Central memory CD4-positive, alpha-beta T cell (primary cell): ENCODE measurements around the gene SLC47A1.
"Not testable (repeated sequence)": the region's sequence is repeated elsewhere in the genome, so short reads cannot be mapped to it uniquely, and the experiment has no call there.

Source experiments
- DNase-seq: peaks from one replicate; pipeline ENCODE4 v3.0.0; 2022
- total RNA-seq, 3 experiments: gene quantifications; one replicate each; lab custom pipeline; 2026; lab: John Stamatoyannopoulos, UW

Gene SLC47A1
- total RNA-seq = 0 to 0.05 (median 0.04) reads per million in 3 experiments

DNA sequence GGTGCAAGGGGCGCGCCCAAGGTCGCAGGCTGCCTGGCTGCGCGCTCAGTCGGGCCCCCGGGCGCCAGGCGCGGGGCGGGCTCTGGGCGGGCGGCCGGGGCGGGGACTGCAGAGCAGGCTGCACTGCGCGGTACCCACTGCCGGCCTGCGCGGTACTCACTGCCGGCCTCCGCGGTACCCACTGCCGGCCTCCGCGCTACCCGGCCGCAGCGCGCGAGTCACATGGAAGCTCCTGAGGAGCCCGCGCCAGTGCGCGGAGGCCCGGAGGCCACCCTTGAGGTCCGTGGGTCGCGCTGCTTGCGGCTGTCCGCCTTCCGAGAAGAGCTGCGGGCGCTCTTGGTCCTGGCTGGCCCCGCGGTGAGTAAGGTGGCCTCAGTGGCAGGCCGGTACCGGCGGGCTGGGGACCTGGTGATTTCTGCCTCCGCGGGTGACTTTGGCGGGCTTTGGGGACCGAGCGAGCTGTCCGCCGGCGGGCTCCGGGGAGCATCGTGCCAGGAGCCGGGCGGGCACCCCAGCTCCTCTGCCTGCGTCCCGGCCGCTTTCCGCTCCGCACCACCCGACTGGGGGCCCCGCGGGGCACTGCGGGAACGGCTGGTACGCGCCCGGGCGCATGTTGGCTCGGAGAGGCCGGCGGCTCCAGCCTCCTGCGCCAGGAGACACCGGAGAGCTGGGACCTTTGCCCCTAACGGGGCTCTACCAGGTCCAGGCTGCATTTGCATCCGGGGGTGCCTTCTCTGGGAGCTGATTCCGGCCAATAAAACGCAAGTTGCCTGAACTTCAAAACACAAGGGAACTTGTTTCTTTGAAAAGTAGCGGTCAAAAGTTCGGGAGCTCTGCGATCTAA is at the start of gene SLC47A1:
TSS of gene SLC47A1 (plus strand) at position 137 of the 844 bp plus-strand sequence. CDS start at position 223, 86 bp downstream.
- no peak for DNase-seq

DNA sequence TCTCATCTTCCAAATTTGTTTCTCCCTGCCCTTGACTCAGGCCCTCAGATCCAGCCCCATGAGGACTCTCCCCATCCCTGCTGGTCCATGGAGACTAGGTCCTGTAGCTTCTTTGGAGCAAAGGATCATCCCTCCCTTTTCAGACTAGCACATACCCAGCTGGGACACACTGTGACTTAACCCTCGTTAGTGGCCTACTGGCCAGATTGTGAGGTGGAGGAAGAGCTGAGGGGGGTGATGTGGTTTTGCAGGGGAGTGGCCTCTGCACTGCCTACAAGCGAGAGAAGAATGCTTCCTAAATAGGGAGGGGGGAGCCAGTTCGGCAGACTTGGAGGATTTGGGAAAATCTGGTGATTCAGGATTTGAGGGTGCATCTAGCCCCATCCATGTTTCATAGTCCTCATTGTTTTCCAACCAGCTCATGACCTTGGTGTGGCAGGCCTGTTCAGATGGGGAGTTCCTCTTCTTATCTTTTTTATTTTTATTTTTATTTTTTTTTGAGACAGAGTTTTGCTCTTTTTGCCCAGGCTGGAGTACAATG is 47.8 kb upstream of the SLC47A1 start:
- no peak for DNase-seq

DNA sequence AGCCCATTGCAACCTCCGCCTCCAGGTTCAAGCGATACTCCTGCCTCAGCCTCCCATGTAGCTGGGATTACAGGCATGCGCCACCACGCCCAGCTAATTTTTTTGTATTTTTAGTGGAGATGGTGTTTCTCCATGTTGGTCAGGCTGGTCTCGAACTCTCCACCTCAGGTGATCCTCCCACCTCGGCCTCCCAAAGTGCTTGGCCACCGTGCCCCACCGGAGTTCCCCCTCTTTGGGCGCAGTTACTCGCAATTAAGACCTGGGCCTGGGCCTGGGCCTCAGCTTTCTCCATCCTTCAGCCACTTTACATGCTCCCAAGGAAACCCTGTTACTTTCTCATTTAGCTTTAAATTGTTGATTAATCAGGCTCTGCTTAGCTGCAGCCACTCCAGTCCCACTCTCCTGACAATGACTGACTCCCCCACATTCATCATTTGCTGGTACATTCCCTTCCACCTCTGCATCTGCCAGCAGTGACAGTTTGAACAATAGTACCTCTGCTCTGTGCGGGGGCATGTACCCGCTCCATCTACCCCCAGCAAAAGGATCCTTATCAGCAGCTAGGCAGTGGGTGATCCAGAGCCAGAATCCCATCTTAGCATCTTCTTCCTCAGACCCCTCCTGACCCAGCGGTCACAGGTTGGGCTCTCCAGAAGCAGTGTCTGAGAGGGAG is 47.2 kb upstream of the SLC47A1 start:
- DNase-seq = no peak

GRCh38 chr17:19487024-19487600 is 46.5 kb upstream of the SLC47A1 start:
- DNase-seq = no peak

DNA sequence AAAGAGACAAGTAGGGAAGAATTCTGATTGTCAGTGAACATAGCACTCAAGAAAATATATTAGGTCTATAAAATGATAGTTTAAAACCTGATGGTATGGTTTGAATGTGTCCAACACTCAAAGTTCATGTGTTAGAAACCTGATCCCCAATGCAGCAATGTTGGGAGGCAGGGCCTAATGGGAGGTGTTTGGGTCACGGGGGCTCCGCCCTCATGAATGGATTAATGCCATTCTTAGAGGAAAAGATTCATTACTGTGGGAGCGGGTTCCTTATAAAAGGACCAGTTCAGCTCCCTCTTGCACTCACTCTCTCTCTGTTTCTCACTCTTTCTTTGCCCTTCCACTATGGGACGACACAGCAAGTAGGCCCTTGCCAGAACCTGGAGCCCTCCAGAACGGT is 41.5 kb upstream of the SLC47A1 start:
- DNase-seq = no peak

GRCh38 chr17:19494961-19495806 is 38.5 kb upstream of the SLC47A1 start:
- DNase-seq = no peak

- DNase-seq = no peak
Observed at GRCh38 chr17:19495828-19496528, 37.7 kb upstream of the SLC47A1 start.

GRCh38 chr17:19497624-19498023 is 36.0 kb upstream of the SLC47A1 start:
- no peak for DNase-seq

DNA sequence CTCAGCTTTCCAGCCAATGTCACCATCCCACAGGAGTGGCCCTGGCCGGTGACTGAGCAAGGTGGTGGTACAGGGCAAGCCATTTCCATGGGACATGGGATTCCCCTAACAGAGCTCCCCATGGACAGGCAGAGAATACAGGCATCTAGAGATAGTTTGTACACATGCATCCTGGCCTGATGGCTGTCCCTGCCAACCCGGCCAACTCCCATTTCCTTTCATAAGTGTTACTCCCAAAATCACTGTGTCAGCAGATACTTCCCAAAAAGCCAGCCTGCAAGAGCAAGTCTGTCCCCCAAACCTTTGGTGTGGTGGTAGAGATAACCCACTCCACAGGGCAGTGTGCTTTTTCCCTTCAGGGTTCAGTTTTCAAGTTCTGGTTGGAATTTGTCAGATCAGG is 32.4 kb upstream of the SLC47A1 start:
- no peak for DNase-seq

- peak; percentile 32 for DNase-seq
Observed at GRCh38 chr17:19502517-19502916, 31.1 kb upstream of the SLC47A1 start.

GRCh38 chr17:19505561-19505960 is 28.1 kb upstream of the SLC47A1 start:
- DNase-seq = not testable (repeated sequence)

DNA sequence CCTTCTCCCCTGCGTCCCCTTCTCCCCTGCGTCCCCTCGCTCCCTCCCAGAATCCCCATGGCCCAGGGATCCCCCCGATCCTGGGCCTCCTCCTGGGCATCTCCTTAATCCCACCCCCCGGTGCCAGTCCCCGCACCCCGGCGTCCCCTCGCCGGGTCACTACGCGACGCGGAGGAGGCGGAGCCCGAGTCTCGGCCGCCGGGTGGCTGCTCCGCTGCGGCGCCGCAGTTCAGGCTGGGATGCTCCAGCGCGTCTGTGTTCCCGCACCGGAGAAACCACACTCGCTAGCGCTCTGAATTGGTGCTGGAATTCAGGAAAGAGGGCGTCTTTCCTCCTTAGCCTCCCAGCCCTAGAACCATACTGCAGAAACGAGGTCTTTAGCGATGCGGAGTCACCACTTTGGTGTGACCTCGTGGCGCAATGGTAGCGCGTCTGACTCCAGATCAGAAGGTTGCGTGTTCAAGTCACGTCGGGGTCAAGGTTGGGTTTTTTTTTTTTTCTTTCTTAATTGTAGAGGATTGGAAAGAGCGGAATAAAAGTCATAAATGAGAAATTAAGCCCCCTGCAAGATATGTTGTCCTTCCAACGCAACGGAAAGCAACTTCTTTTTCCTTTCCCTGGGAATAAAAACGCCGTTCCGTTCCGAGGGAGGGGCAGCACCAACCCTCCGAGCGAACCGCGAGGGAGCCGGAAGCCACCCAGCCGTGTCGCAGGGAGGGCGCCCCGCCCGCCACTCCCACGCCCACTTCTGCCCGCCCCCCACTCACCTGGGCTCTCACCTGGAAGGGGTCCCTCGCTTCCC is 25.7 kb upstream of the SLC47A1 start:
- DNase-seq = peak; percentile 85

DNA sequence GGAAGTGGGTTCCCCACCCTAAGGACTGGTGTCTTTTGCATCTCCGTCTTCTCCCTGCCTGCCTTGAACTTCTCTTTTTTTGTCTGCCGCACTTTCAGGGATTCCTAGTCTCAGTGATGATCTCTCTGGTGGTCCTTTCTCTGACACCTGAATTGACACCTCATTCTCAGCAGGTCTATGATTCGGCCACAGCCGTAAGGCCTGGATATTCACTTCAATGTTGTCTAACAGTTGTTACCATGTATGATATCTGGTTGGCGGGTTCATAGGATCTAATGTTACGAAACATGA is 25.1 kb upstream of the SLC47A1 start:
- DNase-seq = no peak

DNA sequence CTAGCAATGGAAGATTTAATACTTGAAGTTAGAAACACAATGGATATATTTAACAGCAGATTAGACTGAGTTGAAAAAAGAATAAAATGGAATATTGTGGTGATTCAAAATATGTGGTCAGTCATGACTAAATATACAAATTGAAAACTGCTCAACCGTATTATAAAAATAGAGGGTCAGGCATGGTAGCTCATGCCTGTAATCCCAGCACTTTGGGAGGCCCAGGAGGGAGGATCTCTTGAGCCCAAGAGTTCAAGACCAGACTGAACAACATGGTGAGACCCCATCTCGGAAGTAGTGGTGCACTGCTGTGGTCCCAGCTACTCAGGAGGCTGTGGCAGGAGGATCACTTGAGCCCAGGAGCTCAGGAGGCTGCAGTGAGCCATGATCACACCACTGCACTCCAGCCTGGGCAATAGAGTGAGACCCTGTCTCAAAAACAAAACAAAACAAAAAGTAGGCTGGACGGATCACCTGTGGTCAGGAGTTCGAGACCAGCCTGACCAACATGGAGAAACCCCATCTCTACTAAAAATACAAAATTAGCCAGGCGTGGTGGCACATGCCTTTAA is 24.3 kb upstream of the SLC47A1 start:
- not testable (repeated sequence) for DNase-seq

DNA sequence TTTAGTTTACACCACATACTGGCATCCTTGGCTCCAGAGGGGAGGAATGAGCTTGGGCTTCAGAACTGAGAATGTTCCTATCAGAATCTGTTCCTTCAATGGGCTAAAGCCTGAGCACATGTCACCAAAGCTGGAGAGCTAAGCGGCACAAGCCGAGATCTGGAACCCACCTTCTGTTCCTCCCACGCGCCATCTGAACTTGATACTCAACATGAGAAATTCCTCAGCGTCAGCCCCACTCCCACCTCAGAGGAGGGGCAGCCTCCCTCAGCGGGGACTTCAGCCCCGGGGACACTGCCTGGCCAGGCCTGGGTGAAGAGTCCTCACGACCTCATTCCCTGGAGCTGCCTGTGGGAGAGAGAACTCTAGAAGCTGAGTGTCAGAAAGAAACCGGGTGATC is 22.8 kb upstream of the SLC47A1 start:
- DNase-seq = no peak

DNA sequence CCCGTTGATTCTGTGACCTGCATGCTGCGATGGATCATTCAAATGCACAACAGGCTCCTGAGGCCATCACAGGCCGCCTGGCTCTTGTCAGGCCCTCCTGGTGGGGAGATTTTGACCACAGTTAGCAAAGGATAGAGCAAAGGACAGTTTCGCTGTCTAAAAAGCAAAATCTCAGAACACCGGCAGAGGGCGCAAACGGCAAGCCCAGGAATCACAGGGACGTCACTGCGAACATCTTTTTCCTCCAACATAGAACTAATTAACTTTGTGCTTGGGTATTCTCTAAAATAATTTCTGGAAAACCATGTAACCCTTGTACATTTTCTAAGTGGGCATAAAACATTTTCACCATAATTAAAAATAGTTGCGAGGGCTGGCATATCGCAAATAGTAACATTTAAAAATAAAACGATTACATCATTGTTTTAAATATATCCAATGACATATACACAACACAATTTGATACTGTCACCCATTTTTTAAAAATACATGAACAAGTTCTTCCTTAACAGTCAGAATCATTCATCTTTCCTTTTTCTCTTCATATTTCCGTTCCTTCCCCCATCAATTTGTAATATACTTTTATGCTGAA is 19.7 kb upstream of the SLC47A1 start:
- peak; percentile 52 for DNase-seq

DNA sequence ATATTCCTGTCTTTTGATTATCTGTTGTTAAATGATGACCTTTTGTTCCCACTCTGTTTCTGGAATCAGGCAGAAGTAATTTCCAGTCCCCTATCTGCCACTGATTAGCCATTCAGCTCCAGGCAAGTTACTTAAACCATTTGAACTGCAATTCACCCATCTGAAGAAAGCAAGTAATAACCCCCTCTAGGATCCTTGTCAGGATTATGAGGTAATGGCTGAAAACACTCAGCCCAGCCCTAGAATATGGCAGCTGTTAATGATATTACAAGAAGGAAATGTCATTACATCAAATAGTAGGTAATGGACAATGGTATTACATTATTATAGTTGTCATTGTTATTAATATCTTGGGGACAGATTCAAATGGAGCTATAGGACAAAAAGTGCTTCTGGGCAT is 16.0 kb upstream of the SLC47A1 start:
- DNase-seq = no peak

- DNase-seq = not testable (repeated sequence)
Observed at GRCh38 chr17:19519388-19520291, 14.0 kb upstream of the SLC47A1 start.

DNA sequence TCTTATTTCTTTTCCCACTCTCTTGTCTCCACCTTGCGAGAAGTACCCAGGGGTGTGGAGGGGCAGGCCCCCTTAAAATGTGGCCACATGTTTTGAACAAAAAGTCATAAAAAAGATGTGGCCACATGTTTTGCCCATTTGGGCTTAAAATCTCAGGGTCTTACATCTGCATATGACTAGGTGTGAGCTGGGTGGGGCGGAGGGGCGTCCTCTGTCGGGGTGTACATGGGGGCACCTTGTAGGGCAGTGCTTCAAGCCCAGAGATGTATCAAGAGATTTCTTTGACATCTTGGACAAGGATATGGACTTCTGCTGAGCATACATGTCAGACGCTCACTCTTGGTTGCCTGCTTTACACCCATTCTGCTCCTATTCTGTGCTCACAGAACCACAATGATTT is 13.0 kb upstream of the SLC47A1 start:
- DNase-seq = no peak
